ENCODE data around the gene SLC35E1.
"Not testable (repeated sequence)": the region's sequence is repeated elsewhere in the genome, so short reads cannot be mapped to it uniquely, and the experiment has no call there.

The SLC35E1 gene

DNA sequence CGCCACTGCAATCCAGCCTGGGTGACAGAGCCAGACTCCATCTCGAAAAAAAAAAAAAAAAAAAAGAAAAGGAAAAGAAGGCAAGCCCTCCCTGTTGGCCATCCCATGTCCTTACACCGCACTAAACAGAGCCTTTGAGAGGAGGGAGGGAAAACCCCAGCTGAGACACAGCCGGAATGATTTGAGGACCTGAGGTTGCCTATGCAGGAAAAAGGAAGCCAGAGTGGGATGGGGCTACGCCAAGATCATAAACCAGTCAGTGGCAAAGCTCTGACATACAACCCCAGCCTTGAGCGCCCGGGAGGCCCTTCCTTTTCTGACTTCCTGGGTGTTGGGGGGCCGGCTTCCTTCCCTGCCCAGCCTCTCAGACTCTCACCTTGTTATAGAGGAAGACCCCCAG is 17.4 kb downstream of the SLC35E1 start:
- ATAC-seq (no peak), DNase-seq (ENCODE audit: low spot score in 2 of 2) (no peak)
- peaks cover 7% of the 10 kb centered on the region for H3K4me1 Mint-ChIP-seq
- H3K4me3 Mint-ChIP-seq = no peak overlapping the region
- peaks cover 97% of the 10 kb centered on the region for H3K36me3 Mint-ChIP-seq
- no peaks in the 10 kb centered on the region for H3K9me3 Mint-ChIP-seq
- no peak overlapping the region for H3K27ac Mint-ChIP-seq

- not testable (repeated sequence) for ATAC-seq; H3K4me3 Mint-ChIP-seq; H3K9me3 Mint-ChIP-seq; DNase-seq (ENCODE audit: low spot score in 2 of 2)
- Mint-ChIP-seq H3K27ac (peak overlapping the region; percentile 29), H3K4me1 (peaks cover 25% of the 10 kb centered on the region), H3K36me3 (peaks cover 78% of the 10 kb centered on the region)
These were observed 20.3 kb downstream of the SLC35E1 start for GRCh38 chr19:16551902-16552301.

GRCh38 chr19:16548956-16549355 is 23.3 kb downstream of the SLC35E1 start:
- Mint-ChIP-seq H3K9me3 (no peaks in the 10 kb centered on the region), H3K36me3 (peaks cover 60% of the 10 kb centered on the region), H3K27ac (no peak overlapping the region), H3K4me1 (peaks cover 32% of the 10 kb centered on the region), H3K4me3 (no peak overlapping the region)
- DNase-seq (ENCODE audit: low spot score in 2 of 2) = no peak
- ATAC-seq = no peak

GRCh38 chr19:16544473-16545231 is 27.6 kb downstream of the SLC35E1 start:
- Mint-ChIP-seq H3K27ac (no peak overlapping the region), H3K4me1 (peaks cover 45% of the 10 kb centered on the region), H3K4me3 (peak overlapping the region; percentile 84), H3K36me3 (peaks cover 48% of the 10 kb centered on the region), H3K9me3 (no peaks in the 10 kb centered on the region)
- DNase-seq (ENCODE audit: low spot score in 2 of 2) = no peak
- ATAC-seq = no peak

DNA sequence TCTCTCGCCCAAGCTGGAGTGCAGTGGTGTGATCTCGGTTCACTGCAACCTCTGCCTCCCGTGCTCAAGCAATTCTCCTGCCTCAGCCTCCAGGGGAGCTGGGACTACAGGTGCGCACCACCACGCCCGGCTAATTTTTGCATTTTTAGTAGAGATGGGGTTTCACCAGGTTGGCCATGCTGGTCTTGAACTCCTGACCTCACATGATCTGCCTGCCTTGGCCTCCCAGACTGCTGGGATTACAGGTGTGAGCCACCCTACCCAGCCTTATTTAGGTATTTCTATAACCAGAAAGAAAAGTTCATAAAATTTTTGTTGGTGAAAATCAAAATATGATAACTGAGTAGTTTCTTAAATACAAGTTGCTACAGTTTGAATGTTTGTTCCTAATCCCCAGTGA is 28.5 kb downstream of the SLC35E1 start:
- not testable (repeated sequence) for ATAC-seq; H3K9me3 Mint-ChIP-seq; H3K27ac Mint-ChIP-seq; DNase-seq (ENCODE audit: low spot score in 2 of 2)
- peaks cover 50% of the 10 kb centered on the region for H3K36me3 Mint-ChIP-seq
- peaks cover 45% of the 10 kb centered on the region for H3K4me1 Mint-ChIP-seq
- H3K4me3 Mint-ChIP-seq = peak overlapping the region; percentile 84

- Mint-ChIP-seq H3K9me3 (no peaks in the 10 kb centered on the region), H3K4me1 (peaks cover 50% of the 10 kb centered on the region), H3K36me3 (peaks cover 57% of the 10 kb centered on the region), H3K4me3 (peak overlapping the region; percentile 84), H3K27ac (peak overlapping the region; percentile 85)
- ATAC-seq (no peak), DNase-seq (ENCODE audit: low spot score in 2 of 2) (no peak)
These were observed 29.2 kb downstream of the SLC35E1 start for GRCh38 chr19:16542910-16543472.

- peak within 1 kb of the TSS; percentile 84 for H3K4me3 Mint-ChIP-seq
- peaks cover 64% of the 10 kb centered on the region for H3K36me3 Mint-ChIP-seq
- H3K9me3 Mint-ChIP-seq = no peaks in the 10 kb centered on the region
- peaks cover 50% of the 10 kb centered on the region for H3K4me1 Mint-ChIP-seq
- H3K27ac Mint-ChIP-seq = peak within 1 kb of the TSS; percentile 85
- DNase-seq (ENCODE audit: low spot score in 2 of 2) (peak; percentile 88 to 97), ATAC-seq (peak; percentile 88)
These were observed 29.9 kb downstream of the SLC35E1 start, which contains the start of gene CHERP for GRCh38 chr19:16542045-16542909. Gene CHERP (minus strand): TSS chr19:16542437. CDS start chr19:16542378, 59 bp downstream.

DNA sequence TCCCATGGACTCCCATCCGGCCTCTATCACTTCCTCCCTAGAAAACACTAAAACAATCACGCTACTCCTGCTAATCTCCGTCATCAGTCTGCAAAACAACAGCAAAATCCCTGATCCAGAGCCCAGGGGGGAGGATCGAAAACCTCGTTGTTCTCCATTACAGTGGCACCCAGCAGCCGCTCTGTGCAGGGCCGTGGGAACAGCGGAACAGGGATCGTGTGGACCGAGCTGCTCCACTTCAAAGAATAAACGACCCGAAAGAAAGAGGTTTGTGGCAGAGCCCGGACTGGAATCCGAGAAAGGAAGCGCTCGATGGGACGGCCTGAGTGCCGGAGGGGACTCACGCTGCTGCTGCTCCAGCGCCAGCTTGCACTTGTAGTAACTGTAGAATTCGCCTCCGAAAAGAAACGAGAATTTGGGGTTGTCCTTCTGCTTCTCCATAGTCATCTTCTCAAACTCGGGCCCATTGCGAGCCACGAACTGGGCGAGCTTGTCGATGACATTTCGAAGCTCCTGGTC is 30.6 kb downstream of the SLC35E1 start:
- Mint-ChIP-seq H3K4me3 (peak overlapping the region; percentile 84), H3K36me3 (peaks cover 71% of the 10 kb centered on the region), H3K9me3 (no peaks in the 10 kb centered on the region), H3K4me1 (peaks cover 55% of the 10 kb centered on the region), H3K27ac (peak overlapping the region; percentile 85)
- DNase-seq (ENCODE audit: low spot score in 2 of 2) = no peak
- ATAC-seq = no peak

DNA sequence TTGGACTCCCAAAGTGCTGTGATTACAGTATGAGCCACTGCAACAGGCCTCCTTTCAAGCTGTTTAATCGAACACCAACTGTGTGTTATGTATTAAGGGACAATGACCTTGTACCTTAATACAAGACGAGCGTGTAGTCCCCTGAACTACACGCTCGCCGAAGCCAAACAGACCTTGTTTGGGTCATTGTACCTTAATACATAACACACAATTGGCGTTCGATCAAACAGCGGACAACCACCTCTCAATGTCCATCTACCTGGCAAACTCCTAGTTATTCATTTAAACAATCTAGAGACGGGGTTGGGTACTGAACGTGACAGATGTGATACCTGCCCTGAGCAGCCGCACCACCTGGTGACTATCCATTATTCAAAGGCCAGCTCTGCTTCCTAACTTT is 31.3 kb downstream of the SLC35E1 start:
- ATAC-seq (no peak), DNase-seq (ENCODE audit: low spot score in 2 of 2) (no peak)
- Mint-ChIP-seq H3K27ac (peak overlapping the region; percentile 85), H3K4me3 (peak overlapping the region; percentile 84), H3K9me3 (no peaks in the 10 kb centered on the region), H3K36me3 (peaks cover 74% of the 10 kb centered on the region), H3K4me1 (peaks cover 61% of the 10 kb centered on the region)

DNA sequence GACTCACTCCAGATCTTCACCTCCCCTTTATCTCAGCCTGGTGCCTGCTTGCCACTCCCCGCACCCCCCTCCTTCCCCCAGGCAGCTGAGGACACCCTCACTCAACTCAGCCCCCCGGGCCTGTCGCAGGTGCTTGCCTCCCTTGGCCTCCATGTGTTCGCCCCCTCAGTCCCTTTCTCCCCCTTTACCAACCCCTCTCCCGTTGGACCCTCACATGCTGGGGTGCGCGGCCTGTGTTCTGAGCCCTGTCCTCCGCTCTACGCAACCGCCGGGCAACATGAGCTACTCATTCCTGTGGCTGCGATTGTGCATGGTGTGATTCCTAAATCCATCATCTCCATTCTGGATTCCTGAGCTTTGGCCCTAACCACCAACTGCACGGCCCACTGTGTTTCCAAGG is 35.1 kb downstream of the SLC35E1 start:
- Mint-ChIP-seq H3K4me3 (no peak overlapping the region), H3K36me3 (peaks cover 93% of the 10 kb centered on the region), H3K9me3 (no peaks in the 10 kb centered on the region), H3K4me1 (peaks cover 47% of the 10 kb centered on the region), H3K27ac (peak overlapping the region; percentile 79)
- DNase-seq (ENCODE audit: low spot score in 2 of 2) = no peak
- ATAC-seq = no peak

GRCh38 chr19:16536130-16536529 is 36.1 kb downstream of the SLC35E1 start:
- Mint-ChIP-seq H3K4me1 (peaks cover 42% of the 10 kb centered on the region), H3K9me3 (no peaks in the 10 kb centered on the region), H3K4me3 (no peak overlapping the region), H3K27ac (peak overlapping the region; percentile 60), H3K36me3 (peaks cover 96% of the 10 kb centered on the region)
- DNase-seq (ENCODE audit: low spot score in 2 of 2) (no peak), ATAC-seq (no peak)

GRCh38 chr19:16535381-16535780 is 36.8 kb downstream of the SLC35E1 start:
- ATAC-seq (no peak), DNase-seq (ENCODE audit: low spot score in 2 of 2) (no peak)
- H3K27ac Mint-ChIP-seq = no peak overlapping the region
- peaks cover 95% of the 10 kb centered on the region for H3K36me3 Mint-ChIP-seq
- H3K4me3 Mint-ChIP-seq = no peak overlapping the region
- H3K9me3 Mint-ChIP-seq = no peaks in the 10 kb centered on the region
- H3K4me1 Mint-ChIP-seq = peaks cover 40% of the 10 kb centered on the region

GRCh38 chr19:16532440-16533234 is 39.6 kb downstream of the SLC35E1 start:
- Mint-ChIP-seq H3K9me3 (no peaks in the 10 kb centered on the region), H3K4me3 (no peak overlapping the region), H3K4me1 (peaks cover 16% of the 10 kb centered on the region), H3K36me3 (peaks cover 95% of the 10 kb centered on the region), H3K27ac (no peak overlapping the region)
- ATAC-seq = no peak
- no peak for DNase-seq (ENCODE audit: low spot score in 2 of 2)

GRCh38 chr19:16531380-16531669 is 40.9 kb downstream of the SLC35E1 start:
- peaks cover 5% of the 10 kb centered on the region for H3K4me1 Mint-ChIP-seq
- H3K36me3 Mint-ChIP-seq = peaks cover 95% of the 10 kb centered on the region
- H3K9me3 Mint-ChIP-seq = no peaks in the 10 kb centered on the region
- H3K27ac Mint-ChIP-seq = peak overlapping the region; percentile 81
- DNase-seq (ENCODE audit: low spot score in 2 of 2) (no peak), ATAC-seq (no peak)
- H3K4me3 Mint-ChIP-seq = no peak overlapping the region

All from stimulated activated effector memory CD8-positive, alpha-beta T cell treated with anti-CD3 and anti-CD28 coated beads, Interleukin-12 subunit alpha, Interleukin-12 subunit beta, amount 100 ng/mL, for 72 hours (primary cell).